WI38 (cell line): ENCODE data around the gene CFAP20DC.

Experiments used
- H3K4me3 ChIP-seq: 2 replicates; pipeline ENCODE4 v1.5.1; 2011; ENCODE audit warnings: low read depth, mild to moderate bottlenecking, control low read depth, low read length
- CTCF ChIP-seq: IDR thresholded peaks from 2 replicates; pipeline ENCODE4 v1.5.1; 2012; ENCODE audit warnings: low read depth, mild to moderate bottlenecking, control low read depth, low read length

The CFAP20DC gene

GRCh38 chr3:59017617-59017984 lies 32.2 kb downstream of the CFAP20DC start:
- no peak for TF ChIP-seq CTCF
- no peak overlapping the region for H3K4me3 ChIP-seq

GRCh38 chr3:59016930-59017616 lies 32.8 kb downstream of the CFAP20DC start:
- no peak overlapping the region for H3K4me3 ChIP-seq
- TF ChIP-seq CTCF, result no peak

GRCh38 chr3:59013611-59014010 lies 36.2 kb downstream of the CFAP20DC start:
- H3K4me3 ChIP-seq, result no peak overlapping the region
- no peak for TF ChIP-seq CTCF

- TF ChIP-seq CTCF, result no peak
Observed at GRCh38 chr3:59006634-59007517, 42.9 kb downstream of the CFAP20DC start.

GRCh38 chr3:59001675-59002074 lies 48.1 kb downstream of the CFAP20DC start:
- TF ChIP-seq CTCF, result no peak
- no peak overlapping the region for H3K4me3 ChIP-seq

More at GRCh38 chr3:59006634-59007517, 42.9 kb downstream of the CFAP20DC start:
- no peak overlapping the region for H3K4me3 ChIP-seq

- TF ChIP-seq CTCF, result no peak
Observed at GRCh38 chr3:58999774-59000160, 50.1 kb downstream of the CFAP20DC start.

More at GRCh38 chr3:58999774-59000160, 50.1 kb downstream of the CFAP20DC start:
- no peak overlapping the region for H3K4me3 ChIP-seq
